ENCODE measurements around the gene TIMM17A. TPM values are rescaled to one million over a fixed set of nuclear protein-coding genes. Genes with fewer than 3 reads are reported as not detected.

TIMM17A gene
- total RNA-seq, 1 donor from 2014 or later = 45.7 TPM

- Mint-ChIP-seq H3K36me3 (ENCODE audit: low read depth, unreplicated experiment) (peaks cover 27% of the 10 kb centered on the region), H3K27me3 (ENCODE audit: unreplicated experiment) (peaks cover under 1% of the 10 kb centered on the region), H3K4me1 (ENCODE audit: unreplicated experiment) (peaks cover 10% of the 10 kb centered on the region), H3K4me3 (ENCODE audit: unreplicated experiment) (no peak overlapping the region), H3K27ac (ENCODE audit: unreplicated experiment) (no peak overlapping the region), H3K9me3 (ENCODE audit: unreplicated experiment) (no peaks in the 10 kb centered on the region)
- DNase-seq (ENCODE audit: low spot score) = no peak
- no peak for TF ChIP-seq CTCF (IDR thresholded peaks at IDR 0.05; ENCODE audit: unreplicated experiment)
Measured at GRCh38 chr1:201988601-201989000, 33.3 kb downstream of the TIMM17A start.

- Mint-ChIP-seq H3K27me3 (ENCODE audit: unreplicated experiment) (peaks cover 6% of the 10 kb centered on the region), H3K9me3 (ENCODE audit: unreplicated experiment) (no peaks in the 10 kb centered on the region), H3K27ac (ENCODE audit: unreplicated experiment) (no peak overlapping the region), H3K4me3 (ENCODE audit: unreplicated experiment) (peak overlapping the region; percentile 11), H3K36me3 (ENCODE audit: low read depth, unreplicated experiment) (peaks cover 36% of the 10 kb centered on the region), H3K4me1 (ENCODE audit: unreplicated experiment) (peaks cover 11% of the 10 kb centered on the region)
- no peak for TF ChIP-seq CTCF (IDR thresholded peaks at IDR 0.05; ENCODE audit: unreplicated experiment)
- DNase-seq (ENCODE audit: low spot score) = no peak
Measured at GRCh38 chr1:201989354-201990128, 34.2 kb downstream of the TIMM17A start.

- H3K27ac Mint-ChIP-seq (ENCODE audit: unreplicated experiment) = no peak overlapping the region
- H3K36me3 Mint-ChIP-seq (ENCODE audit: low read depth, unreplicated experiment) = peaks cover 36% of the 10 kb centered on the region
- TF ChIP-seq CTCF (IDR thresholded peaks at IDR 0.05; ENCODE audit: unreplicated experiment) = no peak
- DNase-seq (ENCODE audit: low spot score) = no peak
- no peak overlapping the region for H3K4me3 Mint-ChIP-seq (ENCODE audit: unreplicated experiment)
- H3K9me3 Mint-ChIP-seq (ENCODE audit: unreplicated experiment) = no peaks in the 10 kb centered on the region
- H3K4me1 Mint-ChIP-seq (ENCODE audit: unreplicated experiment) = peaks cover 11% of the 10 kb centered on the region
- peaks cover 6% of the 10 kb centered on the region for H3K27me3 Mint-ChIP-seq (ENCODE audit: unreplicated experiment)
Measured at GRCh38 chr1:201990427-201990826, 35.1 kb downstream of the TIMM17A start.

- TF ChIP-seq CTCF (IDR thresholded peaks at IDR 0.05; ENCODE audit: unreplicated experiment) = peak; percentile 83
- H3K27me3 Mint-ChIP-seq (ENCODE audit: unreplicated experiment) = peaks cover 3% of the 10 kb centered on the region
Measured at GRCh38 chr1:201999625-202000238, 44.4 kb downstream of the TIMM17A start.

GRCh38 chr1:202002507-202002906 lies 47.2 kb downstream of the TIMM17A start:
- DNase-seq (ENCODE audit: low spot score) = no peak
- Mint-ChIP-seq H3K27me3 (ENCODE audit: unreplicated experiment) (peaks cover 3% of the 10 kb centered on the region), H3K4me1 (ENCODE audit: unreplicated experiment) (peaks cover 17% of the 10 kb centered on the region), H3K36me3 (ENCODE audit: low read depth, unreplicated experiment) (peaks cover 35% of the 10 kb centered on the region), H3K4me3 (ENCODE audit: unreplicated experiment) (no peak overlapping the region), H3K9me3 (ENCODE audit: unreplicated experiment) (no peaks in the 10 kb centered on the region), H3K27ac (ENCODE audit: unreplicated experiment) (no peak overlapping the region)
- TF ChIP-seq CTCF (IDR thresholded peaks at IDR 0.05; ENCODE audit: unreplicated experiment) = no peak

More at GRCh38 chr1:201999625-202000238, 44.4 kb downstream of the TIMM17A start:
- Mint-ChIP-seq H3K4me3 (ENCODE audit: unreplicated experiment) (peak overlapping the region; percentile 6), H3K9me3 (ENCODE audit: unreplicated experiment) (no peaks in the 10 kb centered on the region), H3K27ac (ENCODE audit: unreplicated experiment) (no peak overlapping the region), H3K4me1 (ENCODE audit: unreplicated experiment) (peaks cover 4% of the 10 kb centered on the region), H3K36me3 (ENCODE audit: low read depth, unreplicated experiment) (peaks cover 38% of the 10 kb centered on the region)
- DNase-seq (ENCODE audit: low spot score) = no peak
